ENCODE data around the gene LONP1.

DNA sequence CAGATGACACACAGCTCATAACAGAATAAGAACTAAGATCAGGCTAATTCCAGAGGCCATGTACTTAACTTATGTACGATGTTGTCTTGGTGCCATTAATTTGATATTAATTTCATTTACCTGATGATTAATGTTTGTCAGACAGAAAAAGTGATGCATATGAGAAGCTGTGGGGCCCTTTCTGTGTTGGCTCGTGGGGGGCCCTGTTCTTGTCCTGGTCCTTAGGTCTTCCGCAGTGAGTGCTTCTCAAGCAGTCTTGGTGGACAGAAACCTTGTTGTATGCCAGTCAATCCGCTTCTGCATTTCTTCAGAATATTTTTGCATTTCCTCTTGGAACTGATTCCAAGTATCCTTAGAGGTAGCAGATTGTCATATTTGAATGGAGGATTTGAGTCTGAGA is 76.9 kb downstream of the LONP1 start:
- TF ChIP-seq, protein P1, sequence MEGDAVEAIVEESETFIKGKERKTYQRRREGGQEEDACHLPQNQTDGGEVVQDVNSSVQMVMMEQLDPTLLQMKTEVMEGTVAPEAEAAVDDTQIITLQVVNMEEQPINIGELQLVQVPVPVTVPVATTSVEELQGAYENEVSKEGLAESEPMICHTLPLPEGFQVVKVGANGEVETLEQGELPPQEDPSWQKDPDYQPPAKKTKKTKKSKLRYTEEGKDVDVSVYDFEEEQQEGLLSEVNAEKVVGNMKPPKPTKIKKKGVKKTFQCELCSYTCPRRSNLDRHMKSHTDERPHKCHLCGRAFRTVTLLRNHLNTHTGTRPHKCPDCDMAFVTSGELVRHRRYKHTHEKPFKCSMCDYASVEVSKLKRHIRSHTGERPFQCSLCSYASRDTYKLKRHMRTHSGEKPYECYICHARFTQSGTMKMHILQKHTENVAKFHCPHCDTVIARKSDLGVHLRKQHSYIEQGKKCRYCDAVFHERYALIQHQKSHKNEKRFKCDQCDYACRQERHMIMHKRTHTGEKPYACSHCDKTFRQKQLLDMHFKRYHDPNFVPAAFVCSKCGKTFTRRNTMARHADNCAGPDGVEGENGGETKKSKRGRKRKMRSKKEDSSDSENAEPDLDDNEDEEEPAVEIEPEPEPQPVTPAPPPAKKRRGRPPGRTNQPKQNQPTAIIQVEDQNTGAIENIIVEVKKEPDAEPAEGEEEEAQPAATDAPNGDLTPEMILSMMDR (IDR thresholded peaks at IDR 0.05): no peak
- no peak for TF ChIP-seq POLR2A (IDR thresholded peaks at IDR 0.05)

Data from uterus (tissue), 2 donors.